IMR-90 (cell line): ENCODE measurements around the gene GALNT7. TPM values are rescaled to one million over a fixed set of nuclear protein-coding genes. Genes with fewer than 3 reads are reported as not detected.

Experiments
- ATAC-seq: fragments of 200-7000 bp; cut with Tn5 transposase; 2 replicates; pipeline ENCODE4 v1.9.1; 2020; ENCODE audit warnings: low read depth, mild to moderate bottlenecking, moderate library complexity
- BruUV-seq: library from RNA; stranded (reverse); fragments of 400-500 nt; replicated peaks from 2 replicates; lab custom pipeline; 2021; lab: Mats Ljungman, UMichigan
- CTCF ChIA-PET: fragments of 300-600 bp; formaldehyde crosslinking; extraction: SDS; loops from one replicate; lab custom pipeline; 2021; ENCODE audit warnings: antibody characterized with exemption; lab: Yijun Ruan, JAX
- POLR2A ChIA-PET: fragments of 300-600 bp; sonication (Branson Sonifier 250); formaldehyde crosslinking; loops from one replicate; lab custom pipeline; 2022; ENCODE audit warnings: antibody characterized with exemption; ENCODE audit not compliant: unreplicated experiment; lab: Charles Lee
- DNase-seq: peaks from one replicate; pipeline ENCODE4 v3.0.0; 2013
- H2AFZ ChIP-seq: replicated peaks from 2 replicates; pipeline ENCODE3; 2013; ENCODE audit warnings: low read length, mild to moderate bottlenecking; ENCODE audit not compliant: poor library complexity
- H2AK5ac ChIP-seq: 2 replicates; pipeline ENCODE4 v1.6.1; 2013; ENCODE audit warnings: low read depth, low read length, inconsistent platforms
- H2AK9ac ChIP-seq: replicated peaks from 2 replicates; pipeline ENCODE3; 2013; ENCODE audit warnings: mild to moderate bottlenecking, low read depth, low read length, moderate library complexity; ENCODE audit not compliant: poor library complexity
- H2BK120ac ChIP-seq: 2 replicates; pipeline ENCODE4 v1.6.1; 2013; ENCODE audit warnings: low read depth, low read length, inconsistent platforms
- H2BK15ac ChIP-seq: 3 replicates; pipeline ENCODE4 v1.6.1; 2013; ENCODE audit warnings: low read depth, low read length, inconsistent platforms
- H2BK20ac ChIP-seq: 2 replicates; pipeline ENCODE4 v1.6.1; 2013; ENCODE audit warnings: low read depth, mild to moderate bottlenecking, inconsistent platforms, low read length, moderate library complexity
- H2BK5ac ChIP-seq: 2 replicates; pipeline ENCODE4 v1.6.1; 2013; ENCODE audit warnings: mild to moderate bottlenecking, low read depth, low read length, inconsistent platforms; ENCODE audit not compliant: poor library complexity, severe bottlenecking
- H3K14ac ChIP-seq: replicated peaks from 2 replicates; pipeline ENCODE4 v1.6.1; 2013; ENCODE audit warnings: low read depth, low read length, inconsistent platforms
- H3K18ac ChIP-seq: 2 replicates; pipeline ENCODE4 v1.6.1; 2013; ENCODE audit warnings: low read depth, low read length, control low read depth
- H3K23ac ChIP-seq: 2 replicates; pipeline ENCODE4 v1.6.1; 2013; ENCODE audit warnings: low read depth, low read length, inconsistent platforms
- H3K27ac ChIP-seq: 2 replicates; pipeline ENCODE4 v1.5.1; 2013; ENCODE audit warnings: mild to moderate bottlenecking, control low read depth, low read length; ENCODE audit not compliant: insufficient read depth
- H3K27me3 ChIP-seq: 2 replicates; pipeline ENCODE4 v1.6.1; 2013; ENCODE audit warnings: low read length; ENCODE audit not compliant: control insufficient read depth, insufficient read depth
- H3K36me3 ChIP-seq: 2 replicates; pipeline ENCODE4 v1.6.1; 2013; ENCODE audit warnings: low read length, mixed read lengths; ENCODE audit not compliant: control insufficient read depth, insufficient read depth
- H3K4ac ChIP-seq: 2 replicates; pipeline ENCODE4 v1.6.1; 2013; ENCODE audit warnings: low read depth, low read length, inconsistent platforms
- H3K4me1 ChIP-seq: 2 replicates; pipeline ENCODE4 v1.6.1; 2013; ENCODE audit warnings: low read length, mixed read lengths; ENCODE audit not compliant: control insufficient read depth, insufficient read depth
- H3K4me2 ChIP-seq: 2 replicates; pipeline ENCODE4 v1.6.1; 2013; ENCODE audit warnings: low read depth, mild to moderate bottlenecking, control low read depth, low read length, moderate library complexity
- H3K4me3 ChIP-seq: 2 replicates; pipeline ENCODE4 v1.5.1; 2013; ENCODE audit warnings: low read depth, mild to moderate bottlenecking, control low read depth, low read length, moderate library complexity; ENCODE audit not compliant: insufficient read depth
- H3K56ac ChIP-seq: 2 replicates; pipeline ENCODE4 v1.6.1; 2013; ENCODE audit warnings: low read length, inconsistent platforms; ENCODE audit not compliant: insufficient read depth; ENCODE audit errors: extremely low read depth
- H3K79me1 ChIP-seq, 2 experiments: 2 replicates each; pipeline ENCODE4 v1.6.1; 2013; ENCODE audit warnings: low read length in 2 of 2, inconsistent platforms in 1 of 2, low read depth in 1 of 2
- H3K9ac ChIP-seq: 2 replicates; pipeline ENCODE4 v1.6.1; 2013; ENCODE audit warnings: low read depth, low read length, control low read depth
- H3K9me1 ChIP-seq: 2 replicates; pipeline ENCODE4 v1.6.1; 2013; ENCODE audit warnings: low read length, inconsistent platforms; ENCODE audit not compliant: insufficient read depth
- H3K9me3 ChIP-seq: 2 replicates; pipeline ENCODE4 v1.6.1; 2013; ENCODE audit warnings: low read length; ENCODE audit not compliant: control insufficient read depth, insufficient read depth
- H4K20me1 ChIP-seq: 2 replicates; pipeline ENCODE4 v1.6.1; 2013; ENCODE audit warnings: low read length, inconsistent platforms; ENCODE audit not compliant: insufficient read depth
- H4K5ac ChIP-seq: 2 replicates; pipeline ENCODE4 v1.6.1; 2013; ENCODE audit warnings: mild to moderate bottlenecking, low read depth, low read length, control low read depth
- H4K8ac ChIP-seq, 2 experiments: 2 replicates each; pipeline ENCODE4 v1.6.1; 2013; ENCODE audit warnings: low read depth in 2 of 2, low read length in 2 of 2, control low read depth in 1 of 2, inconsistent platforms in 1 of 2
- H4K91ac ChIP-seq: 2 replicates; pipeline ENCODE4 v1.6.1; 2013; ENCODE audit warnings: low read depth, low read length, inconsistent platforms; ENCODE audit not compliant: insufficient read depth
- CEBPB ChIP-seq: IDR thresholded peaks from 2 replicates; pipeline ENCODE4 v1.6.1; 2012; ENCODE audit warnings: low read depth, low read length, improper control_type of control experiment
- CTCF ChIP-seq: conservative IDR thresholded peaks from 2 replicates; pipeline ENCODE4 v1.5.1; 2012; ENCODE audit warnings: mild to moderate bottlenecking, low read depth, low read length, improper control_type of control experiment
- FOS ChIP-seq: fragments of 150-350 bp; IDR thresholded peaks from 2 replicates; pipeline ENCODE4 v1.6.1; 2016; ENCODE audit warnings: low read depth, low read length
- MAZ ChIP-seq: IDR thresholded peaks from 2 replicates; pipeline ENCODE4 v1.6.1; 2012; ENCODE audit warnings: low read depth, mild to moderate bottlenecking, low read length, improper control_type of control experiment, moderate library complexity, borderline replicate concordance
- RAD21 ChIP-seq: IDR thresholded peaks from 2 replicates; pipeline ENCODE4 v1.6.1; 2012; ENCODE audit warnings: low read length, improper control_type of control experiment
- RFX5 ChIP-seq: IDR thresholded peaks from 2 replicates; pipeline ENCODE4 v1.8.0; 2012; ENCODE audit warnings: low read depth, mild to moderate bottlenecking, low read length, moderate library complexity
- SMC3 ChIP-seq: fragments of 150-350 bp; IDR thresholded peaks from 2 replicates; pipeline ENCODE4 v1.6.1; 2016; ENCODE audit warnings: low read depth, mild to moderate bottlenecking, antibody characterized with exemption, low read length, moderate library complexity
- WGBS, 2 experiments: methylation state at CpG; one replicate each; pipeline versions ENCODE4 v1.1.5 to v1.1.7; 2013; ENCODE audit warnings: missing lambda C conversion rate in 2 of 2; ENCODE audit not compliant: insufficient read length in 1 of 2; ENCODE audit errors: extremely low coverage in 2 of 2; 5-methylcytosine and 5-hydroxymethylcytosine counted together
- dilution Hi-C: fragments of 300-500 bp; cut with HindIII; formaldehyde crosslinking; loops from one replicate; pipeline ENCODE4 v1.14.3; 2018; ENCODE audit warnings: low sequenced_read_pairs; ENCODE audit not compliant: unreplicated experiment
- in situ Hi-C: fragments of 300-500 bp; cut with MboI; formaldehyde crosslinking; loops from 3 replicates; pipeline ENCODE4 v1.14.3; 2019; ENCODE audit warnings: low sequenced_read_pairs, inconsistent platforms, mixed read lengths
- intact Hi-C: fragments of 100-400 bp; cut with micrococcal nuclease; formaldehyde crosslinking; loops from 2 replicates; pipeline ENCODE4 v1.10.0; 2022
- polyA plus RNA-seq, 3 experiments: library from polyadenylated mRNA; depleted of rRNA; stranded (reverse); fragments of >200 nt; gene quantifications; 2 replicates each; pipeline ENCODE4 v1.2.3, GENCODE V29; 2012; ENCODE audit warnings: low replicate concordance in 1 of 3
- total RNA-seq: library from RNA; depleted of rRNA; stranded (reverse); fragments of >200 nt; gene quantifications from 2 replicates; pipeline ENCODE4 v1.2.3, GENCODE V29; 2012

Gene GALNT7
- total and polyA plus RNA-seq, 2 of the 4 experiments (the other 2 are of a cell fraction): 19.1 to 31.2 TPM

- no TSS peak for BruUV-seq
- H3K4ac ChIP-seq: no peak overlapping the region
These were observed 103.7 kb downstream of the GALNT7 start for GRCh38 chr4:173272314-173272713.

More at GRCh38 chr4:173272314-173272713, 103.7 kb downstream of the GALNT7 start:
- no peak overlapping the region for H3K14ac ChIP-seq
- dilution Hi-C loops (loop anchor here (25.0 kb wide), 1 partner anchor 260 kb away; no protein-coding TSS in a partner anchor), intact Hi-C loops (no loop called here), in situ Hi-C loops (no loop called here)
- H2AFZ ChIP-seq: no peak overlapping the region
- no peak overlapping the region for H3K27ac ChIP-seq
- POLR2A ChIA-PET: no interaction called here
- no CpG with 5 or more reads among the region's 5 CpGs for WGBS, 2 experiments
- no peak overlapping the region for H3K4me3 ChIP-seq
- H3K23ac ChIP-seq: no peak overlapping the region
- H3K9me1 ChIP-seq: no peaks in the 10 kb centered on the region; the same call in 1 of the 2 replicates
- DNase-seq (no peak), ATAC-seq (no peak)
- CTCF ChIA-PET: no interaction called here
- no peak overlapping the region for H4K8ac ChIP-seq
- H3K79me1 ChIP-seq: no peaks in the 10 kb centered on the region
- H3K9ac ChIP-seq: no peak overlapping the region
- no peaks in the 10 kb centered on the region for H3K36me3 ChIP-seq
- no peak overlapping the region for H2AK5ac ChIP-seq
- H2BK20ac ChIP-seq: no peak overlapping the region
- TF ChIP-seq FOS: no peak
- no peak for TF ChIP-seq SMC3
- TF ChIP-seq CEBPB: no peak
- no peak for TF ChIP-seq CTCF
- no peak for TF ChIP-seq MAZ
- no peak for TF ChIP-seq RAD21
- no peak for TF ChIP-seq RFX5
- no peak overlapping the region for H2AK9ac ChIP-seq
- H3K27me3 ChIP-seq: no peaks in the 10 kb centered on the region
- H4K5ac ChIP-seq: no peak overlapping the region
- H3K4me1 ChIP-seq: peaks cover 2% of the 10 kb centered on the region
- H3K9me3 ChIP-seq: peaks cover 2% of the 10 kb centered on the region; the same call in 1 of the 2 replicates
- no peak overlapping the region for H3K18ac ChIP-seq
- H4K91ac ChIP-seq: no peak overlapping the region
- no peak overlapping the region for H2BK15ac ChIP-seq
- no peak overlapping the region for H3K4me2 ChIP-seq
- H4K20me1 ChIP-seq: no peaks in the 10 kb centered on the region
- H2BK120ac ChIP-seq: no peak overlapping the region
- H2BK5ac ChIP-seq: no peak overlapping the region
- H3K56ac ChIP-seq: no peak overlapping the region
